HG02973 (cell line): ENCODE results near the gene TOE1.

ENCODE experiments used
- ATAC-seq: cut with Tn5 transposase; IDR thresholded peaks from one replicate; pipeline ENCODE4 v1.9.1; 2021; ENCODE audit warnings: moderate library complexity; ENCODE audit not compliant: unreplicated experiment

The TOE1 gene

GRCh38 chr1:45326627-45327623 lies 13.0 kb upstream of the TOE1 start, which contains the start of gene HPDL:
HPDL (plus strand) TSS chr1:45326895; CDS start chr1:45327149, 254 bp downstream.
- no peak for ATAC-seq

GRCh38 chr1:45327644-45328515 lies 12.1 kb upstream of the TOE1 start:
- ATAC-seq, result no peak

GRCh38 chr1:45328680-45329079 lies 11.3 kb upstream of the TOE1 start:
- ATAC-seq, result no peak

GRCh38 chr1:45329445-45329844 lies 10.5 kb upstream of the TOE1 start:
- no peak for ATAC-seq

DNA sequence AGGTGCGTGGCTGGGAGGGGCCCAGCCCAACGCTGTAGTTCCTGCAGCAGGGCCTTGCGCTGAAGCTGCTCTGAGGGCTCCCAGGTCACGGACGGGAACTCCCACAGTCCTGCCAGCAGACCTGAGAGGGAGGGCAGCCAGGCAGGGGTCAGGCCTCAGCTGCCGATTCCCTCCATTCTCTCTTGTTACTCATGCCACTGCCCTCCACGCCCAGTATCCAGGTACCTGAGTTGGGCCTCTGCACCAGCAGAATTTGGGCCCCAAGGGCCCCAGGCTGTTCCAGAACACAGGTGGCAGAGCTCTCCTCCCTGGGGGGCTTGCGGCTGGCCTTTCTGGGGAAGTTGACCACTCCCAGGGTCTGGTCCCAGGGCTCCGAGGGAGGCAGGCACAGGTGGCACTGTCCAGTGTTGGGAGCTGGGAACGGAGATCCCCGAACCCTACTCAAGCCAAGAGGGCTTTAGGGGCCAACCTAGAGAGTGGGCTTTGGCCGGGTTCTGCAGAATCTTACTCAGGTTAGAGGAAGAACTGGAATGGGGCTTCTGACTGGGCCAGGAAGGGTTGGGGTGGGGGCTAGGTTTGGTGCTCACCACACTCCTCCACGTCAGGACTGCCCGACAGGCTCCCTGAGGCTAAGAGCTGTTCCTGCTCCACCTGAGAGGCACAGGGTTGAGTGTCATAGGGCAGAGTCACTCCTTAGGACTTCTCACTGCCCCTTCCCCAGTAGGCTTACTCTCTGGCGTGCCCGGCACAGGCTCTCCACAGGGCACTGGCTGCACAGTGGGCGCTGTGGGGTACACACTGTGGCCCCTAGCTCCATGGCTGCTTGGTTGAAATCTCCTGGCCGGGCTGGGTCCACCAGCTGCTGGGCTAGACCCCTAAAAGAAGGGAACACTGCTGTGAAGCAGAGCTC lies 8.3 kb upstream of the TOE1 start:
- no peak for ATAC-seq

DNA sequence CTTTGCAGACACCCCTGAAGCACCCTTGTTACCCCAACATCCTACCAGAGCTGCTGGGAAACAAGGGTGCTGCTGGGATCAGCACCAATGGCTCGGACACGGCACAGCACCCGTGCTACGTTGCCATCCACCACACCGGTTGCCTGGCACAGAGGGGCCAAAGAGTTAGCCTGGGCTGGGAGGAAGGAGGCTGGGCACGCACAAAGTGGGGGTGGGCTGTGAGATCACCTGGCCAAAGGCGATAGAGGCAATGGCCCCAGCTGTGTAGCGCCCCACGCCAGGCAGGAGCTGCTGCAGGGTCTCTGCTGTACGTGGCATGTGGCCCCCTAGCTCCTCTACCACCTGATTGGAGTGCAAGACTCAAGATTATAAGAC lies 7.6 kb upstream of the TOE1 start:
- no peak for ATAC-seq

- ATAC-seq, result no peak
Measured at GRCh38 chr1:45334308-45335245, 5.4 kb upstream of the TOE1 start.

GRCh38 chr1:45335855-45336324 lies 4.1 kb upstream of the TOE1 start:
- no peak for ATAC-seq

- no peak for ATAC-seq
Measured at GRCh38 chr1:45337630-45338325, 2.2 kb upstream of the TOE1 start.

- ATAC-seq, result no peak
Measured at GRCh38 chr1:45340816-45341466, 971 bp downstream of the TOE1 start.

- ATAC-seq, result no peak
Measured at GRCh38 chr1:45344499-45344898, 4.5 kb downstream of the TOE1 start.

DNA sequence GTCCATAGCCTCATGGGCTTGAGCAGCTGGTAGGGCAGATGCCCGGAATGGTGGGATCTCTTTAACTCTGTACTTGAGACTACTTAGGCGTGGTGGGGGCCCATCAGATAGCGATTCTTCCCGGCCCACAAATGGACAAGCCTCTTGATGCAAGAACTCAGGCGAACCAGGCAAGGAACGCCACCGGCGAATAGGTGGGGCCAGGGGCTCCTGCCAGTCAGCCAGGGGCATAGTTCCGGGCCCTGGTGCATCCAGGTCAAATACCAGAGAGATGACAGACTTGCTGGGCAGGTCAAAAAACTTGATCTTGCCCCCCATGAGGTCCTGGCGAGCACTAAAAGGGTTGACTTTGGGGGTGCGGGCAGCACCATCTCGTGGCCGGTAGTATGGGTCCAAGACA lies 5.0 kb downstream of the TOE1 start:
- ATAC-seq, result no peak

DNA sequence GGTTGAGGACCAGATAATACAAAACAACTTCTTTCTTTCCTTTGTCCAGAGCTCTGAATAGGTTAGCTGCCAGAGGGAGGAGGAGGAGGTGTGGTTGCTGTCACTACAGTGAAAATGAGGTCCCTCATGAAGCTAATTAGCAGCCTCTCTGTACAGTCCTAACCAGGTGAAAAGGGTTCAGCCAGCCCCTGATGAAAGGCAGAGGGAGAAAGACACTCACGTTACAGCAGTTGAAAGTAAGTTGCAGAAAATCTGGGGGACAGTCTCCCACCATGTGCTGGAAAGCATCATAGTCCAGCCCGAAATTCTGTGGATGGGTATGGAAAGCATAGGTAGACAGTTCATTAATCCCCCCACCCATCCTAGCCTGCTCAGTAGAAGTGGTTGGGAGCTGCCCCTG lies 6.5 kb downstream of the TOE1 start:
- no peak for ATAC-seq

DNA sequence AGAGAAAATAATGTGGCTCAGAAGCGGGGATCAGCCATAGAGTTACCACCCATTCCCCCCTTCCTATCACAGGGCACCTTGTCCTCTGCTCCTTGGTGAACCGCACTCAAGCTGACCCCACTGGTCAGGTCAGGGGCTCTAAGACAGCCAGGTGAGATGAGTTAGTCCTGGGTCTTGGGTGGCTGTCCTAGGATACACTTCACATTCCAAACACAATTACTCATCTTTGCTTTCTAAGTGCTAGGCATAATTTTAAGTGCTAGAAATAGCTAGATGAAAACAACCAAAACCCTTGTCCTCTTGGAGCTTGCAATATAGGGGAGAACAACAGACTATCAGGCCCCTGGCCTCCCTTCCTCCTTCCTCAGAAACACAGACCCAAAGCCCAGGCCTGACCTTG lies 8.1 kb downstream of the TOE1 start:
- ATAC-seq, result no peak

DNA sequence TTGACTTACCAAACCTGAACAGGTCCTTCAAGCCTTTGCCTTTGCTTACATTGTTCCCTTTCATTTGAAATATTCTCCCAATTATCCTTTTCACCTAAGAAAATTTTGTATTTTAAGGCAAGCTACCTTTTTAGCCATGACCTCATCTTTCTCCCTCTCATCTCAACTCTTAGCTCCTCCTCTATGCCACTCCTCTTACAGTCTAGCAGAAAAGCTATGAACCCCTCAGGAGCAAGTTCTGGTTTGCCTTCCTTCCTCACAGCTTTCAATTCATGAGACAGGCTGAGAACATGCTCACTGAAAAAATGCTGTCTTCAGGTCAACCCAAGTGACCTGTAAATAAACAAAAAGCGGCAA lies 8.6 kb downstream of the TOE1 start:
- no peak for ATAC-seq

GRCh38 chr1:45348966-45349677 lies 9.2 kb downstream of the TOE1 start:
- ATAC-seq, result no peak

- no peak for ATAC-seq
Measured at GRCh38 chr1:45351508-45351907, 11.5 kb downstream of the TOE1 start.

DNA sequence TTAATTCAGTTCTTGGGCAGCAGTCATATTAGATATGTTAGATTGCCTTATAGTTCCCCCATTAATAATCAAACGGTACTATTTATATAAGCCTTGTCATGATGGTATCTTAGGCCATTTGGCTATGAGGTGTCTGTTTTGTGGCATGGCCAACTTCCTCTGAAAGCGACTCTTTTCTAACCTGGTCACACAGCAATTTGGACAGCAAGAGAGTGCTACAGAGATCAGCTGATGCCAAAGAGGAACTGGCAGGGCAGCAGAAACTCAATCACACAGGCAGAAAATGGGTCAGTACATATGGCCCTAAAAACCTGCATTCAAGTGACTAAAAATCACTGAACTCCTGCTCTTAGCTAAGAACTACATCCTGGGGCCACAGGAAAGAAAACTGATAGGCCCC lies 13.7 kb downstream of the TOE1 start:
- no peak for ATAC-seq
